Gastroesophageal sphincter (tissue), 4 donors: ENCODE data around the gene TNIP1. TPM values are rescaled to one million over a fixed set of nuclear protein-coding genes. Genes with fewer than 3 reads are reported as not detected.
A peak's percentile ranks its signal among the peaks of the same experiment; 100 is the strongest.

Experiments used
- ATAC-seq: fragments of 150-250 bp; one replicate; pipeline ENCODE4 v1.9.1; 2016; ENCODE audit warnings: mild to moderate bottlenecking, moderate library complexity
- H3K27ac ChIP-seq, 4 donors: fragments of 200-600 bp; sonication (generic) in 3 of 4; 1 replicate in 3 of 4; 2 replicates in 1 of 4; pipeline ENCODE4 v1.5.1; 2016 to 2019
- H3K27me3 ChIP-seq: fragments of 200-600 bp; sonication (generic); one replicate; pipeline ENCODE4 v1.5.1; 2019
- H3K36me3 ChIP-seq, 2 donors: fragments of 200-600 bp; sonication (generic); one replicate each; pipeline ENCODE4 v1.5.1; 2019; ENCODE audit warnings: control low read depth in 1 of 2
- H3K4me1 ChIP-seq, 3 donors: fragments of 200-600 bp; sonication (generic); 1 replicate in 2 of 3; 2 replicates in 1 of 3; pipeline ENCODE4 v1.5.1; 2016 to 2019; ENCODE audit warnings: control low read depth in 2 of 3
- H3K4me3 ChIP-seq, 2 donors: fragments of 200-600 bp; sonication (generic); one replicate each; pipeline ENCODE4 v1.5.1; 2019; ENCODE audit warnings: mild to moderate bottlenecking in 1 of 2, moderate library complexity in 1 of 2
- H3K9me3 ChIP-seq, 3 donors: fragments of 200-600 bp; sonication (generic); one replicate each; pipeline ENCODE4 v1.5.1; 2017 to 2019; ENCODE audit warnings: control low read depth in 2 of 3
- EP300 ChIP-seq: sonication (generic); formaldehyde crosslinking; IDR thresholded peaks from one replicate; pipeline ENCODE4 v1.6.1; 2017; ENCODE audit warnings: antibody characterized with exemption, mild to moderate bottlenecking
- POLR2A ChIP-seq, 2 donors: fragments of 450-650 bp; IDR thresholded peaks; one replicate each; pipeline ENCODE4 v1.6.1; 2017; ENCODE audit warnings: antibody characterized with exemption in 2 of 2, mild to moderate bottlenecking in 2 of 2, moderate library complexity in 1 of 2
- POLR2AphosphoS5 ChIP-seq: sonication (generic); formaldehyde crosslinking; IDR thresholded peaks from one replicate; pipeline ENCODE4 v1.6.1; 2017; ENCODE audit warnings: antibody characterized with exemption
- WGBS, 2 donors: methylation state at CpG; one replicate each; pipeline ENCODE4 v1.1.5; 2018; ENCODE audit warnings: low coverage in 1 of 2; 5-methylcytosine and 5-hydroxymethylcytosine counted together
- total RNA-seq, 4 donors: library from RNA; depleted of rRNA; stranded (reverse); fragments of >200 nt; gene quantifications; one replicate each; pipeline ENCODE4 v1.1.0, GENCODE V29; 2016
- TF ChIP-seq, protein P1 (sequence below), 4 experiments: fragments of 200-600 bp in 2 of 4; fragments of 450-650 bp in 2 of 4; sonication (generic) in 1 of 4; IDR thresholded peaks; one replicate each; pipeline ENCODE4 v1.5.1; 2017 to 2019; ENCODE audit warnings: antibody characterized with exemption in 4 of 4, mild to moderate bottlenecking in 2 of 4, moderate library complexity in 2 of 4

TNIP1 gene
- total RNA-seq, 4 donors from 2014 or later, result 74.2 to 142 (median 97.9) TPM

DNA sequence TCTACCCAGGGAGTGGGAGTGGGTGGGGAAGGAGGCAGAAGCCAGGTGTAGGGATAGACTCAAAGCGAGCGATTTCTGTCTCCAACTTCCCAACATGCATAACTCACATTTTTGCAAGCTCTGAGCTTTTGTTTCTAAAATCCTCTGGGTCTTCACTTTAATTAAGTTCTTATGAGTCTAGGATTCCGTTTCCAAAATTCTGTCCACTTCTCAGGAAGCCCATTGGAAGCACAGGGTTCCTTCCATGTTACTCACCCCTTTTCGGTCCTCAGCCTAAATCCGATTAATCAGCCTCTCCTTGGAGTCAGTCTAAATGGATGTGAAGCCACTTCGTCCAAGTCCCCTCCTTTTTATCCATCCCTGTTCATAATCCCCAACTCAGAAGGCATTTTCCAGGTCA is 59.1 kb downstream of the TNIP1 start:
- Histone ChIP-seq H3K4me3 (peak overlapping the region; percentile 66 to 88), H3K27me3 (no peaks in the 10 kb centered on the region), H3K9me3 (no peaks in the 10 kb centered on the region), H3K36me3 (peaks cover 0 to 40% of the 10 kb centered on the region in 2 donors), H3K4me1 (peaks cover 5 to 80% (median 19%) of the 10 kb centered on the region in 3 donors), H3K27ac (peak overlapping the region; percentile 67 to 91 (median 88))
- ATAC-seq, result no peak
- WGBS, 2 donors, result 68 to 87% methylated on average over 6 of the region's 6 CpGs
- TF ChIP-seq, protein P1, sequence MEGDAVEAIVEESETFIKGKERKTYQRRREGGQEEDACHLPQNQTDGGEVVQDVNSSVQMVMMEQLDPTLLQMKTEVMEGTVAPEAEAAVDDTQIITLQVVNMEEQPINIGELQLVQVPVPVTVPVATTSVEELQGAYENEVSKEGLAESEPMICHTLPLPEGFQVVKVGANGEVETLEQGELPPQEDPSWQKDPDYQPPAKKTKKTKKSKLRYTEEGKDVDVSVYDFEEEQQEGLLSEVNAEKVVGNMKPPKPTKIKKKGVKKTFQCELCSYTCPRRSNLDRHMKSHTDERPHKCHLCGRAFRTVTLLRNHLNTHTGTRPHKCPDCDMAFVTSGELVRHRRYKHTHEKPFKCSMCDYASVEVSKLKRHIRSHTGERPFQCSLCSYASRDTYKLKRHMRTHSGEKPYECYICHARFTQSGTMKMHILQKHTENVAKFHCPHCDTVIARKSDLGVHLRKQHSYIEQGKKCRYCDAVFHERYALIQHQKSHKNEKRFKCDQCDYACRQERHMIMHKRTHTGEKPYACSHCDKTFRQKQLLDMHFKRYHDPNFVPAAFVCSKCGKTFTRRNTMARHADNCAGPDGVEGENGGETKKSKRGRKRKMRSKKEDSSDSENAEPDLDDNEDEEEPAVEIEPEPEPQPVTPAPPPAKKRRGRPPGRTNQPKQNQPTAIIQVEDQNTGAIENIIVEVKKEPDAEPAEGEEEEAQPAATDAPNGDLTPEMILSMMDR (IDR thresholded peaks at IDR 0.05), result no peak
- no peak for TF ChIP-seq POLR2AphosphoS5
- no peak for TF ChIP-seq EP300
- no peak for TF ChIP-seq POLR2A (IDR thresholded peaks at IDR 0.05)

DNA sequence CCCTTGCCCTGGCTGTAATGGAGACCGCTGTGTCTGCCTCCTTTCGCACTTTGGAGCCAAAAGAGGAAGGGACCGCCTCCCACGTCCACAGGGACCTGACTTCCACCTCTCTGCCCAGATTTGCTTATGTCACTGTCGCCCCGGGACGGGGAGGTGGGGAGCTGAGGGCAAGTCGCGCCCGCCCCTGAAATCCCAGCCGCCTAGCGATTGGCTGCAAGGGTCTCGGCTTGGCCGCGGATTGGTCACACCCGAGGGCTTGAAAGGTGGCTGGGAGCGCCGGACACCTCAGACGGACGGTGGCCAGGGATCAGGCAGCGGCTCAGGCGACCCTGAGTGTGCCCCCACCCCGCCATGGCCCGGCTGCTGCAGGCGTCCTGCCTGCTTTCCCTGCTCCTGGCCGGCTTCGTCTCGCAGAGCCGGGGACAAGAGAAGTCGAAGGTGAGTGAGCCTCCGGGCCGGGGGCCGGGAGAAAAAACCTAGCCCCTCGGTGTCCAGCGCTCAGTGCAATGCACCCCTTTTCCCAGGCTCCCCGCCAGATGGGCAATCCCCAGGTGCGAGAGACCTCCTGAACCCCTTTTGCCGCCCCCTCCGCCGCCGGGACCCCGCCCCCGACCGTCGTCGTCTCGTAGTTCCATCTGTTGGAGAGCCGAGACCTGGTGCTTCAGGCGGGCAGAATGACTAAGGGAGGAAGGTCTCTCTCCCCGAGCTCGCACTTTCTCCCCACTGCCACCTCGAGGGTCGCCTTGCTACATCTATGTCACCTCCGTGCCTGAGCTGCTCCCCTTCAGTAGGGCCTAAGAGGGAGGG is 60.3 kb downstream of the TNIP1 start, which contains the start of gene GPX3:
Gene GPX3, plus strand, starts transcription at position 288 of the 807 bp plus-strand sequence. Its CDS starts 64 bp downstream, at position 352.
- Histone ChIP-seq H3K4me3 (peak within 1 kb of the TSS; percentile 66 to 88), H3K4me1 (peaks cover 5 to 78% (median 19%) of the 10 kb centered on the region in 3 donors), H3K36me3 (peaks cover 0 to 28% of the 10 kb centered on the region in 2 donors), H3K27me3 (no peaks in the 10 kb centered on the region), H3K27ac (peak within 1 kb of the TSS; percentile 67 to 91 (median 88)), H3K9me3 (no peaks in the 10 kb centered on the region)
- ATAC-seq, result peak; percentile 92
- no CpG with 5 or more reads among the region's 54 CpGs for WGBS, 2 donors
- TF ChIP-seq EP300 (no peak), POLR2AphosphoS5 (peak; percentile 91), POLR2A (IDR thresholded peaks at IDR 0.05) (peak; percentile 94 to 95)
- TF ChIP-seq, protein P1 (IDR thresholded peaks at IDR 0.05), result peak in 1 of 4 experiments; percentile 3

DNA sequence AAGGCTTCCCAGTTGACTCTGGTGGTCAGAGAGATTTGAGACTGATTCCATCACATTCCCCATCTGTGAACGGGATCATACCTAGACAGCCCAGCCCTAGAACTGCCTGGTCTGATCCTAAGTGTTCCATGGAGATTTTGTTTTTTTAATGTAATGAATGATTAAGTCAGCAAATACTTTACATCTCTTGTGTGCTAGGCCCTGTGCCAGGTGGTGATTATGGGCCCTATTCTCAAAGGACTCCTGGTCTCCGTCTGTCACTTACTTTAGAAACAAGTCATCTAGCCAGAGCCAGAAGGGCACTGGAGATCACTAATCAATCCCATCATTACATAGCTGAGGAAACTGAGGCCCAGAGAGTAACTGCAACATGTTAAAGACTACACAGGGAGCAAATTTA is 61.5 kb downstream of the TNIP1 start:
- no peak overlapping the region for H3K4me3 ChIP-seq
- peaks cover 0 to 17% of the 10 kb centered on the region in 2 donors for H3K36me3 ChIP-seq
- no peaks in the 10 kb centered on the region for H3K9me3 ChIP-seq
- H3K4me1 ChIP-seq, result peaks cover 4 to 78% (median 15%) of the 10 kb centered on the region in 3 donors
- TF ChIP-seq POLR2AphosphoS5, result no peak
- no peak for TF ChIP-seq POLR2A (IDR thresholded peaks at IDR 0.05)
- TF ChIP-seq, protein P1 (IDR thresholded peaks at IDR 0.05), result no peak
- no peak for TF ChIP-seq EP300
- H3K27ac ChIP-seq, result peak overlapping the region in 2 of 4 donors; percentile 86 to 91
- no peak for ATAC-seq
- WGBS, 2 donors, result 83 to 100% methylated on average over 1 to 2 of the region's 2 CpGs
- H3K27me3 ChIP-seq, result no peaks in the 10 kb centered on the region

DNA sequence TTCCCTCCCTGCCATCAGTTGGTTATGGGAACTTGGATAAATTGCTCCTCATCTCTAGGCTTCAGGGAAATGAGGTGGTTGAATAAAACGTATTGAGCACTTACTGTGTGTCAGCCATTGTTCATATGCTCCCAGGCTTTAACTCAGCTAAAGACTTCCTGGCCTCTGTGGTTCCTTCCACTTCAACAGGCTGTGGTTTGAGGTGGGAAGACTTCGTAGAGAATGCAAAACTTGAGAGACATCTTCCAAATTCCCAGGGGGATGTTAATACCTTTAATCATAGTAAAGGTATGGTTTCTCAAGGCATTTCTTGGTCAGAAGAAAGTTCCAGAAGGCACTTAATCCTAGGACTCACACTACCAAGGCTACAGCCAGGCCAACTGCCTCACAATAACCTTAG is 62.0 kb downstream of the TNIP1 start:
- no peaks in the 10 kb centered on the region for H3K27me3 ChIP-seq
- TF ChIP-seq, protein P1 (IDR thresholded peaks at IDR 0.05), result no peak
- TF ChIP-seq EP300 (no peak), POLR2AphosphoS5 (no peak), POLR2A (IDR thresholded peaks at IDR 0.05) (no peak)
- no peak overlapping the region for H3K4me3 ChIP-seq
- peaks cover 0 to 74% (median 16%) of the 10 kb centered on the region in 3 donors for H3K4me1 ChIP-seq
- ATAC-seq, result no peak
- H3K9me3 ChIP-seq, result no peaks in the 10 kb centered on the region
- no peak overlapping the region for H3K27ac ChIP-seq
- peaks cover 0 to 13% of the 10 kb centered on the region in 2 donors for H3K36me3 ChIP-seq
- WGBS, 2 donors, result 70 to 73% methylated on average over 1 of the region's 2 CpGs
